ENCODE results near the gene SBF2.

Gene SBF2

DNA sequence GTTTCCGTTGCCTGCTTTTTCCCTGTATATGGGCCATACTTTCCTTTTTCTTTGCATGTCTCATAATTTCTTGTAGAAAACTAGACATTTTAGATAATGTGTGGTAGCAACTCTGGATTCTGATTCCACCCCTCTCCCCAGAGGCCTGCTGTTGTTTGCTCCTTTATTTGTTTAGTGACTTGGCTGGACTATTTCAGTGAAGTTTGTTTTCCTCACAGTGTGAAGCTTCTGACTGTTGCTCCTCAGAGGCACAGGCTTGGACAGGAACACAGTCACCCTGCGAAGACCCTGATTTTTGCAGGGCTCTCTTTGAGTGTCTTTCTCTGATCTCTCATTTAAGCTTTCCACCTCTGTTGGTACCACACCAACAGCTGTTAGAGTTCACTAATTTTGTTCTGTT is 557.7 kb downstream of the SBF2 start:
- no peak for DNase-seq (ENCODE audit: extremely low read depth in 1 of 2, low read depth in 1 of 2)

DNA sequence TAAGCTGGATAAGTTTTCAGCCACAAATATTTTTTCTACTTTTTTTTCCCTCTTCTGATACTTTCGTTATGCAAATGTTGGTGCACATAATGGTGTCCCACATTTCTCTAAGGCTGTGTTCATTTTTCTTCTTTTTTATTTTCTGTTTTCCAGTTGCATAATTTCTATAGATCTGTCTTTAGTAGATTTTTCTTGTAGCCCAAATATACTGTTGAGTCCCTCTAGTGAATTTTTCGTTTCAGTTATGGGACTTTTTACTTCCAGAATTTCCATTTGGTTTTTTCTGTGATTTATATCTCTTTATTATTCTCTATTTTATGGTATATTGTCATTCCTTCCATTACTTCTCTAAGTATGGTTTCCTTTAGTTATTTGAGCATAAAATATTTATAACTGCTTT is 558.1 kb downstream of the SBF2 start:
- no peak for DNase-seq (ENCODE audit: extremely low read depth in 1 of 2, low read depth in 1 of 2)

- DNase-seq (ENCODE audit: extremely low read depth in 1 of 2, low read depth in 1 of 2), result no peak
Measured at GRCh38 chr11:9735236-9735635, 558.8 kb downstream of the SBF2 start.

- DNase-seq (ENCODE audit: extremely low read depth in 1 of 2, low read depth in 1 of 2), result no peak
Measured at GRCh38 chr11:9733212-9733611, 560.8 kb downstream of the SBF2 start.

GRCh38 chr11:9732453-9732852 is 561.6 kb downstream of the SBF2 start:
- no peak for DNase-seq (ENCODE audit: extremely low read depth in 1 of 2, low read depth in 1 of 2)

- DNase-seq (ENCODE audit: extremely low read depth in 1 of 2, low read depth in 1 of 2), result no peak
Measured at GRCh38 chr11:9731256-9731655, 562.8 kb downstream of the SBF2 start.

All from activated CD8-positive, alpha-beta memory T cell treated with anti-CD3 and anti-CD28 coated beads for 1 hour (primary cell).